BJ (cell line): ENCODE results near the gene TOGARAM2. TPM values are rescaled to one million over a fixed set of nuclear protein-coding genes. Genes with fewer than 3 reads are reported as not detected.

Experiments used
- CTCF ChIA-PET: fragments of 350-600 bp; formaldehyde crosslinking; extraction: SDS; loops from one replicate; lab custom pipeline; 2021; ENCODE audit warnings: antibody characterized with exemption, inconsistent platforms; lab: Yijun Ruan, JAX
- POLR2A ChIA-PET: fragments of 300-600 bp; sonication (Branson Sonifier 250); formaldehyde crosslinking; extraction: SDS; loops from one replicate; lab custom pipeline; 2021; ENCODE audit warnings: antibody characterized with exemption; lab: Charles Lee
- DNase-seq: peaks from one replicate; pipeline ENCODE4 v3.0.0-alpha.2; 2011; ENCODE audit warnings: low read depth
- H3K27me3 ChIP-seq: 2 replicates; pipeline ENCODE4 v1.6.0; 2011; ENCODE audit warnings: low read length; ENCODE audit not compliant: control insufficient read depth, insufficient read depth
- H3K36me3 ChIP-seq: 2 replicates; pipeline ENCODE4 v1.5.1; 2011; ENCODE audit warnings: low read length; ENCODE audit not compliant: control insufficient read depth, insufficient read depth
- H3K4me3 ChIP-seq: 2 replicates; pipeline ENCODE4 v1.5.1; 2011; ENCODE audit warnings: low read depth, mild to moderate bottlenecking, control low read depth, low read length
- polyA plus RNA-seq: library from polyadenylated mRNA; depleted of rRNA; stranded (reverse); fragments of >200 nt; gene quantifications from 2 replicates; pipeline ENCODE4 v1.2.3, GENCODE V29; 2011
- TF ChIP-seq, protein P1 (sequence below): IDR thresholded peaks from 2 replicates; pipeline ENCODE4 v1.5.1; 2011; ENCODE audit warnings: low read depth, mild to moderate bottlenecking, control low read depth, inconsistent platforms, low read length, moderate library complexity; ENCODE audit not compliant: insufficient read depth

Gene TOGARAM2
- polyA plus RNA-seq, 1 experiment = 0.09 TPM

DNA sequence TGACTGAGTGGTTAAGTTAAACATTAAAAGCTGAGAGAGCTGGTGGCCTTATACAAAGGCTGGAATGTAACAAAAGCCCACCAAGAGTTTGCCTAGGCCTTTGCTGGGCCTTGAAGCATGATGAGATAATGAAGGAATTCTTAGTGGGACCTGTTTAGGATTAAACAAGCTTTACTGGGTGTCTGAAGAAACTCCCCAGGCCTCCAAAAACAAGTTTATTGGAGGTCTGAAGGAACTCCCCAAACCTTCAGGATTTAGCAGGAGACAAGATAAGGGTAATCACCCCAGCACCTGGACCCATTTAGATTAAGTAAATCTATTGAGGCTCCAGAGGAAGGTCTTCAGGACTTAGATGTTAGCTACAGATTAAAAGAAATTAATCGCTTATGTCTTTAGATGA, 74.5 kb downstream of the TOGARAM2 start:
- ChIA-PET CTCF (no interaction called here), POLR2A (no interaction called here)
- no peaks in the 10 kb centered on the region for H3K36me3 ChIP-seq
- TF ChIP-seq, protein P1, sequence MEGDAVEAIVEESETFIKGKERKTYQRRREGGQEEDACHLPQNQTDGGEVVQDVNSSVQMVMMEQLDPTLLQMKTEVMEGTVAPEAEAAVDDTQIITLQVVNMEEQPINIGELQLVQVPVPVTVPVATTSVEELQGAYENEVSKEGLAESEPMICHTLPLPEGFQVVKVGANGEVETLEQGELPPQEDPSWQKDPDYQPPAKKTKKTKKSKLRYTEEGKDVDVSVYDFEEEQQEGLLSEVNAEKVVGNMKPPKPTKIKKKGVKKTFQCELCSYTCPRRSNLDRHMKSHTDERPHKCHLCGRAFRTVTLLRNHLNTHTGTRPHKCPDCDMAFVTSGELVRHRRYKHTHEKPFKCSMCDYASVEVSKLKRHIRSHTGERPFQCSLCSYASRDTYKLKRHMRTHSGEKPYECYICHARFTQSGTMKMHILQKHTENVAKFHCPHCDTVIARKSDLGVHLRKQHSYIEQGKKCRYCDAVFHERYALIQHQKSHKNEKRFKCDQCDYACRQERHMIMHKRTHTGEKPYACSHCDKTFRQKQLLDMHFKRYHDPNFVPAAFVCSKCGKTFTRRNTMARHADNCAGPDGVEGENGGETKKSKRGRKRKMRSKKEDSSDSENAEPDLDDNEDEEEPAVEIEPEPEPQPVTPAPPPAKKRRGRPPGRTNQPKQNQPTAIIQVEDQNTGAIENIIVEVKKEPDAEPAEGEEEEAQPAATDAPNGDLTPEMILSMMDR = no peak
- no peak for DNase-seq
- H3K27me3 ChIP-seq = peaks cover 1% of the 10 kb centered on the region; the same call in 1 of the 2 replicates
- no peak overlapping the region for H3K4me3 ChIP-seq

DNA sequence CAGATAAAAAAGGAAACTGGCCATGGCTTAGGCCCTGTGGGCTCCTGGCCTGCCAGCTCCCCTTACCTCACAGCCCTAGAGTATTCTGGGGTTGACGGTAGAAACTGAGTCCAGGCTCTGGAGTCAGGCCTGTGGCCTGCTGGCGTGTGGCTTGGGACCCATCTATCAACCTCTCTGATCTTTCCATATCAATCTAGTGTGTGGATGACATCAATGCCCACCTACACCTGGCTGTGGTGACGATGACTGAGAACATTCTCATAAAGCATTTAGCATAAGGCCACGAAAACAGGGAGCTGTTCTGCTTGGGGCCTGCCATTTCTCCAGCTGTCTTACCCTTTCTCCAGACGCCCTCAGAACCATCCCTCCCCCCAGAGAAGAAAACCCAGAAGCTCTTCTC, 75.4 kb downstream of the TOGARAM2 start:
- TF ChIP-seq, protein P1 = no peak
- DNase-seq = no peak
- ChIA-PET CTCF (interaction anchor here (0.9 kb wide), 1 partner anchor 10 kb away, joined by 3 read pairs; no protein-coding TSS in a partner anchor), POLR2A (no interaction called here)
- Histone ChIP-seq H3K27me3 (peaks cover 1% of the 10 kb centered on the region; the same call in 1 of the 2 replicates), H3K36me3 (no peaks in the 10 kb centered on the region), H3K4me3 (no peak overlapping the region)

DNA sequence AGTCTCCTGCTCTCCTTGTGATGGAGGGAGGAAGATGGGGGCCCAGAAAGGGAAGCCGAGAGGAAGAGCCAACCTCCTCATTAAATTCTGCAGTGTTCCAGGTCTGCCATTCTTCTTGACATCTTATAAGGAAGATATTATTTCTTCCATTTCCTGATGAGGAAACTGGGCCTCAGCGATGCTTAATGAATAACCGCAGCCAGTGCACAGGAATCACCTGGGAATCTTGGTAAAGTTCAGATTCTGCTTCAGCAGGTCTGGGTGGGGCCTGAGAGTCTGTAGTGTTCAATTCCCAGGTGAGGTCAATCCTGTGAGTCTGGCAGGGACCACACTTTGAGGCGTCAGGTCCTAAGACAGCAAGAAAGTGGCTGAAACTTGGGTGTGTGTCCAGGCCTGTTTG, 75.9 kb downstream of the TOGARAM2 start:
- DNase-seq = no peak
- Histone ChIP-seq H3K4me3 (no peak overlapping the region), H3K27me3 (peaks cover 1% of the 10 kb centered on the region; the same call in 1 of the 2 replicates), H3K36me3 (no peaks in the 10 kb centered on the region)
- TF ChIP-seq, protein P1 = no peak
- ChIA-PET CTCF (interaction anchor here (0.9 to 1.6 kb wide), 2 partner anchors 9 to 10 kb away, joined by 3 to 5 read pairs; no protein-coding TSS in a partner anchor), POLR2A (no interaction called here)

DNA sequence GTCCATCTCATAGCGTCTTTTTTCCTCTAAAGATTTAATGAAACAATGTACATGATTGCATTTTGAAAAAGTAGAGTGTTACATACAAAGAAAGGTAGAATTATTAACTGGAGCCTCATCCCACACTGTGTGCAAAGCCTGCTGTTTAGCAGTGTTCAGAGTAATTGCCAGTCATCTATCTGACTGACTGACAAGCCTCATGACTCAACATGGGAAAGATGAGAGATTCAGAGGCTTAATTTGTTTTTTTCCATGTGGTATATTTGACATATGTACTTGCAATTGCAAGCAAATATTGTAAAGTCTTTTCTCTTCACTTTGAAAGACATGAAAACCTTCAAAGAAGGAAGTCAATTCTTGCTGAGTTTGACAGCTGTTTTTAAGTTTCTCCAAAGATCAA, 78.5 kb downstream of the TOGARAM2 start:
- Histone ChIP-seq H3K4me3 (no peak overlapping the region), H3K27me3 (peaks cover 1% of the 10 kb centered on the region; the same call in 1 of the 2 replicates), H3K36me3 (no peaks in the 10 kb centered on the region)
- DNase-seq = no peak
- TF ChIP-seq, protein P1 = no peak
- ChIA-PET POLR2A (no interaction called here), CTCF (interaction anchor here (1.2 to 1.4 kb wide), 2 partner anchors 16 to 17 kb away, joined by 3 to 5 read pairs; no protein-coding TSS in a partner anchor)

DNA sequence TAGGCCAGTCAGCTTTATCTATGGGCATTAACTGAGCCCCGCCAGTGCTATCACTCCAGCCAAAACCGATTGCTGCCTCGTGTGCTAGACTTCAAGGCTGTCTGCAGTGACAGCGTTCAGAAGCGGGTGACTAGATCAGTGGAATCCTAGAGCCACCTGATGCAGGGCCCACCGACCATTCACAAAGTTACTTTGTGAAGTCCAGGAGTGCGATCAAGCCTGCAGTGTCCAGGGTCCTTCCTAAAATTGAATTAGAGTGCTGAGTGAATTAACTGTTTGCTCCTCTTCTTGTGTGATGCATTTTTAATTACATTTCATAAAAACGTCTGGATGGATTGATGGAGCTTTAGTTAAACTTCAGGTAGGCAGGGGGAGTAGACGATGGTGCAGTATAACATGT, 79.3 kb downstream of the TOGARAM2 start:
- TF ChIP-seq, protein P1 = no peak
- CTCF ChIA-PET = interaction anchor here (1.2 to 1.5 kb wide), 2 partner anchors 12 to 17 kb away, joined by 3 to 5 read pairs; no protein-coding TSS in a partner anchor
- DNase-seq = no peak
- no peaks in the 10 kb centered on the region for H3K36me3 ChIP-seq
- peaks cover 1% of the 10 kb centered on the region; the same call in 1 of the 2 replicates for H3K27me3 ChIP-seq
- POLR2A ChIA-PET = no interaction called here
- H3K4me3 ChIP-seq = no peak overlapping the region
